WTC11 (cell line): Measurements from ENCODE around the gene AURKB. TPM values are rescaled to one million over a fixed set of nuclear protein-coding genes. Genes with fewer than 3 reads are reported as not detected.

ENCODE experiments used
- ATF6 ChIP-seq: sonication (generic); formaldehyde crosslinking; IDR thresholded peaks from 2 replicates; pipeline ENCODE4 v1.8.1; 2023; ENCODE audit warnings: mild to moderate bottlenecking, missing genetic modification reagents
- ELF4 ChIP-seq: sonication (generic); formaldehyde crosslinking; IDR thresholded peaks from 2 replicates; pipeline ENCODE4 v1.8.1; 2022; ENCODE audit warnings: low read depth, mild to moderate bottlenecking, moderate library complexity, missing genetic modification reagents
- ESRRA ChIP-seq: sonication (generic); formaldehyde crosslinking; IDR thresholded peaks from 2 replicates; pipeline ENCODE4 v1.8.1; 2022; ENCODE audit warnings: mild to moderate bottlenecking, missing genetic modification reagents, borderline replicate concordance
- GRHL2 ChIP-seq: fragments of 250-450 bp; sonication (Bioruptor Pico); IDR thresholded peaks from 2 replicates; pipeline ENCODE4 v1.8.0; 2022; ENCODE audit warnings: mild to moderate bottlenecking, moderate library complexity; ENCODE audit not compliant: insufficient replicate concordance, severe bottlenecking
- IRF2 ChIP-seq: sonication (generic); formaldehyde crosslinking; IDR thresholded peaks from 2 replicates; pipeline ENCODE4 v1.8.0; 2022; ENCODE audit warnings: low read depth, missing genetic modification reagents, borderline replicate concordance
- JAZF1 ChIP-seq: fragments of 250-450 bp; sonication (Bioruptor Pico); IDR thresholded peaks from 2 replicates; pipeline ENCODE4 v1.9.0; 2021; ENCODE audit warnings: moderate library complexity, mild to moderate bottlenecking, inconsistent platforms
- MYBL2 ChIP-seq: sonication (generic); formaldehyde crosslinking; IDR thresholded peaks from 2 replicates; pipeline ENCODE4 v1.8.1; 2023; ENCODE audit warnings: mild to moderate bottlenecking, moderate library complexity, missing genetic modification reagents
- NR1H2 ChIP-seq: sonication (generic); formaldehyde crosslinking; IDR thresholded peaks from 2 replicates; pipeline ENCODE4 v1.9.0; 2021; ENCODE audit warnings: mild to moderate bottlenecking, moderate library complexity, missing genetic modification reagents
- NR2C2 ChIP-seq: sonication (generic); formaldehyde crosslinking; IDR thresholded peaks from 2 replicates; pipeline ENCODE4 v1.8.0; 2022; ENCODE audit warnings: mild to moderate bottlenecking, missing genetic modification reagents
- PRRX2 ChIP-seq: fragments of 250-450 bp; sonication (Bioruptor Pico); IDR thresholded peaks from 2 replicates; pipeline ENCODE4 v1.8.0; 2021; ENCODE audit warnings: mild to moderate bottlenecking
- SMAD3 ChIP-seq: sonication (generic); formaldehyde crosslinking; IDR thresholded peaks from 2 replicates; pipeline ENCODE4 v1.8.0; 2022; ENCODE audit warnings: missing genetic modification reagents, mild to moderate bottlenecking, borderline replicate concordance
- TEAD4 ChIP-seq: sonication (generic); formaldehyde crosslinking; IDR thresholded peaks from 2 replicates; pipeline ENCODE4 v1.8.0; 2022; ENCODE audit warnings: mild to moderate bottlenecking, missing genetic modification reagents
- TP53 ChIP-seq: sonication (generic); formaldehyde crosslinking; IDR thresholded peaks from 2 replicates; pipeline ENCODE4 v1.8.1; 2023; ENCODE audit warnings: mild to moderate bottlenecking, missing genetic modification reagents
- ZNF232 ChIP-seq: sonication (generic); formaldehyde crosslinking; IDR thresholded peaks from 2 replicates; pipeline ENCODE4 v1.8.0; 2022; ENCODE audit warnings: mild to moderate bottlenecking, missing genetic modification reagents
- ZNF263 ChIP-seq: sonication (generic); formaldehyde crosslinking; IDR thresholded peaks from 2 replicates; pipeline ENCODE4 v1.8.1; 2022; ENCODE audit warnings: low read depth, mild to moderate bottlenecking, moderate library complexity, missing genetic modification reagents
- ZNF281 ChIP-seq: sonication (generic); formaldehyde crosslinking; IDR thresholded peaks from 2 replicates; pipeline ENCODE4 v1.8.0; 2023; ENCODE audit warnings: mild to moderate bottlenecking, missing genetic modification reagents
- ZNF317 ChIP-seq: sonication (generic); formaldehyde crosslinking; IDR thresholded peaks from 2 replicates; pipeline ENCODE4 v1.8.1; 2023; ENCODE audit warnings: low read depth, mild to moderate bottlenecking, moderate library complexity, missing genetic modification reagents, borderline replicate concordance
- ZNF396 ChIP-seq: fragments of 250-450 bp; sonication (Bioruptor Pico); IDR thresholded peaks from 2 replicates; pipeline ENCODE4 v1.8.0; 2021; ENCODE audit warnings: mild to moderate bottlenecking, moderate library complexity, borderline replicate concordance
- ZNF425 ChIP-seq: fragments of 250-450 bp; sonication (Bioruptor Pico); conservative IDR thresholded peaks from 2 replicates; pipeline ENCODE4 v1.9.0; 2021; ENCODE audit warnings: mild to moderate bottlenecking
- total RNA-seq: library from RNA; stranded (reverse); gene quantifications from 3 replicates; pipeline ENCODE4 v1.2.3, GENCODE V29; 2021
- TF ChIP-seq, protein P1 (sequence below): sonication (generic); formaldehyde crosslinking; IDR thresholded peaks from 2 replicates; pipeline ENCODE4 v1.8.0; 2022; ENCODE audit warnings: mild to moderate bottlenecking, missing genetic modification reagents
- TF ChIP-seq, protein P2 (sequence below): sonication (generic); formaldehyde crosslinking; IDR thresholded peaks from 2 replicates; pipeline ENCODE4 v1.8.1; 2022; ENCODE audit warnings: mild to moderate bottlenecking, missing genetic modification reagents, moderate library complexity, borderline replicate concordance
- TF ChIP-seq, protein P3 (sequence below): sonication (generic); formaldehyde crosslinking; IDR thresholded peaks from 2 replicates; pipeline ENCODE4 v1.8.1; 2023; ENCODE audit warnings: mild to moderate bottlenecking, missing genetic modification reagents, moderate library complexity
- TF ChIP-seq, protein P4 (sequence below): sonication (generic); formaldehyde crosslinking; IDR thresholded peaks from 2 replicates; pipeline ENCODE4 v1.8.1; 2023; ENCODE audit warnings: mild to moderate bottlenecking, missing genetic modification reagents, moderate library complexity
- TF ChIP-seq, protein P5 (sequence below): sonication (generic); formaldehyde crosslinking; IDR thresholded peaks from 2 replicates; pipeline ENCODE4 v1.8.0; 2023; ENCODE audit warnings: missing genetic modification reagents

AURKB gene
- total RNA-seq, 1 experiment from 2014 or later = 215 TPM

DNA sequence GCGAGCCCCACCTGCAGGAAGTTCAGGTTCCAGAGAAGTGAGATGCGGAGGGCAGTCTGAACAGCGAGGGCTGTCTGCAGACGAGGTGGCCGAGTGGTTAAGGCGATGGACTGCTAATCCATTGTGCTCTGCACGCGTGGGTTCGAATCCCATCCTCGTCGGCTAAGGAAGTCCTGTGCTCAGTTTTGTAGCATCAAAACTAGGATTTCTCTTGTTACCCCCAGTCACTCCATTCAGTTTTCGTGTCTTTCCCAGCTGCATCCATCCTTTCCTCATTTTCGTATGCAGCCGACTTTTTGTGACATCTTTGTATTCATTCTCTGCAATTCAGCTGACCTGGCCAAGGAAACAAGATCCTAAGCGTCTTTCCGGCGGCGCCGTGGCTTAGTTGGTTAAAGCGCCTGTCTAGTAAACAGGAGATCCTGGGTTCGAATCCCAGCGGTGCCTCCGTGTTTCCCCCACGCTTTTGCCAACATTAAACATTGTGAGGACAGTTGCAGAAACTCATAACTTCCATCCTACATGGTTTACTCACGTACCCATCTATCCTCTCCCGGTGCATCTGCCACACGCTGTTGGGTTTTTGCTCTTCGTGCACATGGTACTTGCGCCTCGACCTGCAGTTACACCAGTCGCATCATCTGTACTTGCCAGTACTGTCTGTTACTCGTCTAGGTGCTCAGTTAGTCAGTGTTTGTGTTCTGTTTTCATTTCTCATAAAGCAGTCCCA is 23.4 kb downstream of the AURKB start (continued):
- TF ChIP-seq GRHL2 (CRISPR knock-in tag) (no peak), ESRRA (CRISPR knock-in tag) (peak; percentile 70; the same call in 1 of the 2 replicates), SMAD3 (CRISPR knock-in tag) (peak; percentile 72; the same call in 1 of the 2 replicates), JAZF1 (CRISPR knock-in tag) (no peak), TP53 (CRISPR knock-in tag) (0 out of 2 replicates have a peak, but pooled peaks have one; percentile 54), NR1H2 (CRISPR knock-in tag) (0 out of 2 replicates have a peak, but pooled peaks have one; percentile 45), ZNF317 (CRISPR knock-in tag) (no peak), MYBL2 (CRISPR knock-in tag) (no peak), NR2C2 (CRISPR knock-in tag) (no peak), ZNF263 (CRISPR knock-in tag) (no peak), ELF4 (no peak), TEAD4 (CRISPR knock-in tag) (no peak), IRF2 (CRISPR knock-in tag) (no peak), ATF6 (CRISPR knock-in tag) (no peak), ZNF396 (CRISPR knock-in tag) (no peak), ZNF281 (CRISPR knock-in tag) (0 out of 2 replicates have a peak, but pooled peaks have one; percentile 75), PRRX2 (CRISPR knock-in tag) (0 out of 2 replicates have a peak, but pooled peaks have one; percentile 69), ZNF425 (CRISPR knock-in tag) (no peak), ZNF232 (peak; percentile 91; the same call in 1 of the 2 replicates)
- TF ChIP-seq, protein P1, sequence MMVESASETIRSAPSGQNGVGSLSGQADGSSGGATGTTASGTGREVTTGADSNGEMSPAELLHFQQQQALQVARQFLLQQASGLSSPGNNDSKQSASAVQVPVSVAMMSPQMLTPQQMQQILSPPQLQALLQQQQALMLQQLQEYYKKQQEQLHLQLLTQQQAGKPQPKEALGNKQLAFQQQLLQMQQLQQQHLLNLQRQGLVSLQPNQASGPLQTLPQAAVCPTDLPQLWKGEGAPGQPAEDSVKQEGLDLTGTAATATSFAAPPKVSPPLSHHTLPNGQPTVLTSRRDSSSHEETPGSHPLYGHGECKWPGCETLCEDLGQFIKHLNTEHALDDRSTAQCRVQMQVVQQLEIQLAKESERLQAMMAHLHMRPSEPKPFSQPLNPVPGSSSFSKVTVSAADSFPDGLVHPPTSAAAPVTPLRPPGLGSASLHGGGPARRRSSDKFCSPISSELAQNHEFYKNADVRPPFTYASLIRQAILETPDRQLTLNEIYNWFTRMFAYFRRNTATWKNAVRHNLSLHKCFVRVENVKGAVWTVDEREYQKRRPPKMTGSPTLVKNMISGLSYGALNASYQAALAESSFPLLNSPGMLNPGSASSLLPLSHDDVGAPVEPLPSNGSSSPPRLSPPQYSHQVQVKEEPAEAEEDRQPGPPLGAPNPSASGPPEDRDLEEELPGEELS = peak; percentile 84
- TF ChIP-seq, protein P2, sequence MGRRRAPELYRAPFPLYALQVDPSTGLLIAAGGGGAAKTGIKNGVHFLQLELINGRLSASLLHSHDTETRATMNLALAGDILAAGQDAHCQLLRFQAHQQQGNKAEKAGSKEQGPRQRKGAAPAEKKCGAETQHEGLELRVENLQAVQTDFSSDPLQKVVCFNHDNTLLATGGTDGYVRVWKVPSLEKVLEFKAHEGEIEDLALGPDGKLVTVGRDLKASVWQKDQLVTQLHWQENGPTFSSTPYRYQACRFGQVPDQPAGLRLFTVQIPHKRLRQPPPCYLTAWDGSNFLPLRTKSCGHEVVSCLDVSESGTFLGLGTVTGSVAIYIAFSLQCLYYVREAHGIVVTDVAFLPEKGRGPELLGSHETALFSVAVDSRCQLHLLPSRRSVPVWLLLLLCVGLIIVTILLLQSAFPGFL (CRISPR knock-in tag) = no peak
- TF ChIP-seq, protein P3, sequence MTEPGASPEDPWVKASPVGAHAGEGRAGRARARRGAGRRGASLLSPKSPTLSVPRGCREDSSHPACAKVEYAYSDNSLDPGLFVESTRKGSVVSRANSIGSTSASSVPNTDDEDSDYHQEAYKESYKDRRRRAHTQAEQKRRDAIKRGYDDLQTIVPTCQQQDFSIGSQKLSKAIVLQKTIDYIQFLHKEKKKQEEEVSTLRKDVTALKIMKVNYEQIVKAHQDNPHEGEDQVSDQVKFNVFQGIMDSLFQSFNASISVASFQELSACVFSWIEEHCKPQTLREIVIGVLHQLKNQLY (CRISPR knock-in tag) = no peak; the same call in 1 of the 2 replicates
- TF ChIP-seq, protein P4, sequence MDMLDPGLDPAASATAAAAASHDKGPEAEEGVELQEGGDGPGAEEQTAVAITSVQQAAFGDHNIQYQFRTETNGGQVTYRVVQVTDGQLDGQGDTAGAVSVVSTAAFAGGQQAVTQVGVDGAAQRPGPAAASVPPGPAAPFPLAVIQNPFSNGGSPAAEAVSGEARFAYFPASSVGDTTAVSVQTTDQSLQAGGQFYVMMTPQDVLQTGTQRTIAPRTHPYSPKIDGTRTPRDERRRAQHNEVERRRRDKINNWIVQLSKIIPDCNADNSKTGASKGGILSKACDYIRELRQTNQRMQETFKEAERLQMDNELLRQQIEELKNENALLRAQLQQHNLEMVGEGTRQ (CRISPR knock-in tag) = no peak
- TF ChIP-seq, protein P5, sequence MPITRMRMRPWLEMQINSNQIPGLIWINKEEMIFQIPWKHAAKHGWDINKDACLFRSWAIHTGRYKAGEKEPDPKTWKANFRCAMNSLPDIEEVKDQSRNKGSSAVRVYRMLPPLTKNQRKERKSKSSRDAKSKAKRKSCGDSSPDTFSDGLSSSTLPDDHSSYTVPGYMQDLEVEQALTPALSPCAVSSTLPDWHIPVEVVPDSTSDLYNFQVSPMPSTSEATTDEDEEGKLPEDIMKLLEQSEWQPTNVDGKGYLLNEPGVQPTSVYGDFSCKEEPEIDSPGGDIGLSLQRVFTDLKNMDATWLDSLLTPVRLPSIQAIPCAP (CRISPR knock-in tag) = no peak
